ENCODE measurements around the gene CTIF.

The CTIF gene

GRCh38 chr18:48904091-48904490 lies 365.3 kb downstream of the CTIF start:
- Histone ChIP-seq H3K27me3 (ENCODE audit: control insufficient read depth, insufficient read depth, low read length) (no peaks in the 10 kb centered on the region), H3K27ac (ENCODE audit: low read length) (no peak overlapping the region), H3K36me3 (ENCODE audit: control insufficient read depth, insufficient read depth, low read length) (no peaks in the 10 kb centered on the region), H3K4me1 (ENCODE audit: control insufficient read depth, insufficient read depth, low read length) (no peaks in the 10 kb centered on the region), H3K4me3 (ENCODE audit: low read length) (no peak overlapping the region), H3K9me3 (ENCODE audit: control insufficient read depth, insufficient read depth, low read length) (no peaks in the 10 kb centered on the region)
- no peak for DNase-seq (ENCODE audit: low read depth, low spot score)
- WGBS (ENCODE audit: insufficient coverage, insufficient read length) = no CpG with 5 or more reads among the region's 2 CpGs

GRCh38 chr18:48904847-48905394 lies 366.1 kb downstream of the CTIF start:
- no CpG with 5 or more reads among the region's 3 CpGs for WGBS (ENCODE audit: insufficient coverage, insufficient read length)
- Histone ChIP-seq H3K9me3 (ENCODE audit: control insufficient read depth, insufficient read depth, low read length) (no peaks in the 10 kb centered on the region), H3K27me3 (ENCODE audit: control insufficient read depth, insufficient read depth, low read length) (no peaks in the 10 kb centered on the region), H3K36me3 (ENCODE audit: control insufficient read depth, insufficient read depth, low read length) (no peaks in the 10 kb centered on the region), H3K4me1 (ENCODE audit: control insufficient read depth, insufficient read depth, low read length) (no peaks in the 10 kb centered on the region), H3K4me3 (ENCODE audit: low read length) (no peak overlapping the region), H3K27ac (ENCODE audit: low read length) (no peak overlapping the region)
- no peak for DNase-seq (ENCODE audit: low read depth, low spot score)

GRCh38 chr18:48905513-48905912 lies 366.7 kb downstream of the CTIF start:
- WGBS (ENCODE audit: insufficient coverage, insufficient read length) = no CpG with 5 or more reads among the region's 1 CpG
- H3K36me3 ChIP-seq (ENCODE audit: control insufficient read depth, insufficient read depth, low read length) = no peaks in the 10 kb centered on the region

GRCh38 chr18:48908916-48909315 lies 370.1 kb downstream of the CTIF start:
- Histone ChIP-seq H3K27me3 (ENCODE audit: control insufficient read depth, insufficient read depth, low read length) (no peaks in the 10 kb centered on the region), H3K4me1 (ENCODE audit: control insufficient read depth, insufficient read depth, low read length) (no peaks in the 10 kb centered on the region), H3K27ac (ENCODE audit: low read length) (no peak overlapping the region), H3K9me3 (ENCODE audit: control insufficient read depth, insufficient read depth, low read length) (no peaks in the 10 kb centered on the region), H3K36me3 (ENCODE audit: control insufficient read depth, insufficient read depth, low read length) (no peaks in the 10 kb centered on the region), H3K4me3 (ENCODE audit: low read length) (no peak overlapping the region)
- DNase-seq (ENCODE audit: low read depth, low spot score) = no peak
- WGBS (ENCODE audit: insufficient coverage, insufficient read length) = no CpG with 5 or more reads among the region's 3 CpGs

More at GRCh38 chr18:48905513-48905912, 366.7 kb downstream of the CTIF start:
- H3K4me1 ChIP-seq (ENCODE audit: control insufficient read depth, insufficient read depth, low read length) = no peaks in the 10 kb centered on the region
- H3K4me3 ChIP-seq (ENCODE audit: low read length) = no peak overlapping the region
- H3K27me3 ChIP-seq (ENCODE audit: control insufficient read depth, insufficient read depth, low read length) = no peaks in the 10 kb centered on the region
- H3K9me3 ChIP-seq (ENCODE audit: control insufficient read depth, insufficient read depth, low read length) = no peaks in the 10 kb centered on the region
- DNase-seq (ENCODE audit: low read depth, low spot score) = no peak
- H3K27ac ChIP-seq (ENCODE audit: low read length) = no peak overlapping the region

GRCh38 chr18:48909721-48910120 lies 370.9 kb downstream of the CTIF start:
- no peak overlapping the region for H3K27ac ChIP-seq (ENCODE audit: low read length)

GRCh38 chr18:48910972-48911545 lies 372.2 kb downstream of the CTIF start:
- WGBS (ENCODE audit: insufficient coverage, insufficient read length) = no CpG with 5 or more reads among the region's 17 CpGs
- no peak for DNase-seq (ENCODE audit: low read depth, low spot score)
- Histone ChIP-seq H3K27ac (ENCODE audit: low read length) (no peak overlapping the region), H3K9me3 (ENCODE audit: control insufficient read depth, insufficient read depth, low read length) (no peaks in the 10 kb centered on the region), H3K36me3 (ENCODE audit: control insufficient read depth, insufficient read depth, low read length) (no peaks in the 10 kb centered on the region), H3K27me3 (ENCODE audit: control insufficient read depth, insufficient read depth, low read length) (no peaks in the 10 kb centered on the region), H3K4me3 (ENCODE audit: low read length) (no peak overlapping the region), H3K4me1 (ENCODE audit: control insufficient read depth, insufficient read depth, low read length) (peaks cover 2% of the 10 kb centered on the region)

More at GRCh38 chr18:48909721-48910120, 370.9 kb downstream of the CTIF start:
- no peaks in the 10 kb centered on the region for H3K27me3 ChIP-seq (ENCODE audit: control insufficient read depth, insufficient read depth, low read length)
- no peak for DNase-seq (ENCODE audit: low read depth, low spot score)
- WGBS (ENCODE audit: insufficient coverage, insufficient read length) = no CpG with 5 or more reads among the region's 6 CpGs
- H3K9me3 ChIP-seq (ENCODE audit: control insufficient read depth, insufficient read depth, low read length) = no peaks in the 10 kb centered on the region
- no peak overlapping the region for H3K4me3 ChIP-seq (ENCODE audit: low read length)
- no peaks in the 10 kb centered on the region for H3K36me3 ChIP-seq (ENCODE audit: control insufficient read depth, insufficient read depth, low read length)
- no peaks in the 10 kb centered on the region; the same call in 1 of the 2 replicates for H3K4me1 ChIP-seq (ENCODE audit: control insufficient read depth, insufficient read depth, low read length)

Data from iPS DF 6.9 (cell line).